GM12864 (cell line): ENCODE measurements around the gene VSIR.

Experiments used
- DNase-seq: peaks from one replicate; pipeline ENCODE4 v3.0.0-alpha.2; 2011; ENCODE audit warnings: low read depth
- H3K4me3 ChIP-seq: 2 replicates; pipeline ENCODE4 v1.5.1; 2011; ENCODE audit warnings: mild to moderate bottlenecking, low read depth, low read length, control low read depth
- TF ChIP-seq, protein P1 (sequence below): IDR thresholded peaks from 2 replicates; pipeline ENCODE4 v1.5.1; 2011; ENCODE audit warnings: low read depth, mild to moderate bottlenecking, moderate library complexity, low read length, control low read depth, inconsistent platforms; ENCODE audit errors: missing control alignments

Gene VSIR

DNA sequence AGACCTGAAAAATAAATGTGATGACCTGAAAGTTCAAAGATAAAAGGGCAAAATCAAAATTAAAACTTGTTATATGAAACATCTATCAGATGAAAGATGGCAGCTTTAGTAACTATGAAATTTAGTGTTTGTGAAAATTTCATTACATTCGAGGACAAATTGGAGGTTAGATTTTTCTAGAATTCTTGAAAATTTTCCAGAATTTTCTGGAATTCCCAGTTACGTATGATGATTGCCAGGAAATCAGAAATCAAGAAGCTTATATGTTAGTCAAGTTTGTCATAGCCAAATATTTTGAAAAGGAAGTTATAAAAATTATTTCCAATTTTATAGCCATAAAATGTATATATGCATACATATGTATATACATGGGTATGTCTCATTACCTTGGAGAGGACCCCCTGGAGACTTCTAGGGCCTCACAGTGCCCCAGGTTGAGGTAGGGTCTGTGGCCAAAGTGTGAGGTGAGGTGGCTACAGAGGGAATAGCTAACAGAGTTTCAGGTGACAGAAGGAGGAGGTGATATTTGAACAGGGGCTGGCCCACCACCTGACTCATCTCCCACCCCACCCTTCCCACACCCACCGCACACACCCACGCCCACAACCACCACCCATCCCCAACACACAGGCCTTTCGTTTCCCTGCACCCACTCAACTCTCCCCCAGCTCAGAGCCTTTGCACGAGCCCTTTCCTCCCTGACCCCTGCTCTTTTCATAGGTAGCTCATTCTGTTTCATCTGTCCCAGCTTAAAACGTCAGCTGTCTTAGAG lies 75.2 kb downstream of the VSIR start:
- TF ChIP-seq, protein P1, sequence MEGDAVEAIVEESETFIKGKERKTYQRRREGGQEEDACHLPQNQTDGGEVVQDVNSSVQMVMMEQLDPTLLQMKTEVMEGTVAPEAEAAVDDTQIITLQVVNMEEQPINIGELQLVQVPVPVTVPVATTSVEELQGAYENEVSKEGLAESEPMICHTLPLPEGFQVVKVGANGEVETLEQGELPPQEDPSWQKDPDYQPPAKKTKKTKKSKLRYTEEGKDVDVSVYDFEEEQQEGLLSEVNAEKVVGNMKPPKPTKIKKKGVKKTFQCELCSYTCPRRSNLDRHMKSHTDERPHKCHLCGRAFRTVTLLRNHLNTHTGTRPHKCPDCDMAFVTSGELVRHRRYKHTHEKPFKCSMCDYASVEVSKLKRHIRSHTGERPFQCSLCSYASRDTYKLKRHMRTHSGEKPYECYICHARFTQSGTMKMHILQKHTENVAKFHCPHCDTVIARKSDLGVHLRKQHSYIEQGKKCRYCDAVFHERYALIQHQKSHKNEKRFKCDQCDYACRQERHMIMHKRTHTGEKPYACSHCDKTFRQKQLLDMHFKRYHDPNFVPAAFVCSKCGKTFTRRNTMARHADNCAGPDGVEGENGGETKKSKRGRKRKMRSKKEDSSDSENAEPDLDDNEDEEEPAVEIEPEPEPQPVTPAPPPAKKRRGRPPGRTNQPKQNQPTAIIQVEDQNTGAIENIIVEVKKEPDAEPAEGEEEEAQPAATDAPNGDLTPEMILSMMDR: no peak
- peak; percentile 53 for DNase-seq
- no peak overlapping the region for H3K4me3 ChIP-seq
